Measurements from ENCODE around the gene PCDH12. TPM values are rescaled to one million over a fixed set of nuclear protein-coding genes. Genes with fewer than 3 reads are reported as not detected.

PCDH12 gene
- total RNA-seq, 1 experiment from 2014 or later, result 0.75 TPM

DNA sequence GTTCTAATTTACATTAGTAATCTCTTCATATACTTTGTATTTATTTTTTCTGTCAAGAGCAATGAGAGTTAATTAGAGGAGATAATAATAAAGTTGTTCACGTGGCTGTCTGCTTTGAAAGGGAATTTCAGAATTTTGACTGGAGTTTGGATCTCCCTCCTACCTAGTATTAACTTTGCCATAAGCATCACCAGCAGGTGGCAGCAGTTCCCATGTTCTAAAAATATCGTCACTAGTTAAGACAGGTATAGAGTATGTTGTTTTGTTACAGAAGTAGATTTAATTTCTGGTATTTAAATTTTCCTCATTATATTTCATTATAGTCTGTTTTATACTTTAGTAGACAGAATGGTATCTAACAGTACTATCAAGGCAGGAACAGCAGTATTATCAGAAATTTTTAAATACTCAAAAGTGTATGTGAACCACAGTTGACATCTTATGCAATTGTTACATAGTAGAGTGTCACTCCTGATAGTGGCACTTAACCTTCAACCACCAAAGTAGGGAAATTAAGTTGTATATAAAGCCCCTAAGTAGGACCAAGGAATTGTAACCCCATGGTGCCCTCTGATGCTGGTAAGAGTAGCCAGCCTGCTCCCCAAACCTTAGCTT lies 34.5 kb upstream of the PCDH12 start:
- TF ChIP-seq EZH2 (IDR thresholded peaks at IDR 0.05; ENCODE audit: borderline replicate concordance, low read depth, low read length, poor library complexity, severe bottlenecking), result no peak
- TF ChIP-seq, protein P1, sequence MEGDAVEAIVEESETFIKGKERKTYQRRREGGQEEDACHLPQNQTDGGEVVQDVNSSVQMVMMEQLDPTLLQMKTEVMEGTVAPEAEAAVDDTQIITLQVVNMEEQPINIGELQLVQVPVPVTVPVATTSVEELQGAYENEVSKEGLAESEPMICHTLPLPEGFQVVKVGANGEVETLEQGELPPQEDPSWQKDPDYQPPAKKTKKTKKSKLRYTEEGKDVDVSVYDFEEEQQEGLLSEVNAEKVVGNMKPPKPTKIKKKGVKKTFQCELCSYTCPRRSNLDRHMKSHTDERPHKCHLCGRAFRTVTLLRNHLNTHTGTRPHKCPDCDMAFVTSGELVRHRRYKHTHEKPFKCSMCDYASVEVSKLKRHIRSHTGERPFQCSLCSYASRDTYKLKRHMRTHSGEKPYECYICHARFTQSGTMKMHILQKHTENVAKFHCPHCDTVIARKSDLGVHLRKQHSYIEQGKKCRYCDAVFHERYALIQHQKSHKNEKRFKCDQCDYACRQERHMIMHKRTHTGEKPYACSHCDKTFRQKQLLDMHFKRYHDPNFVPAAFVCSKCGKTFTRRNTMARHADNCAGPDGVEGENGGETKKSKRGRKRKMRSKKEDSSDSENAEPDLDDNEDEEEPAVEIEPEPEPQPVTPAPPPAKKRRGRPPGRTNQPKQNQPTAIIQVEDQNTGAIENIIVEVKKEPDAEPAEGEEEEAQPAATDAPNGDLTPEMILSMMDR (conservative IDR thresholded peaks at IDR 0.05; ENCODE audit: low read depth, low read length), result peak; percentile 89
- intact Hi-C loops (cut with micrococcal nuclease; ENCODE audit: unreplicated experiment), result loop anchor here (1.0 to 10.0 kb wide), 3 partner anchors 152 to 705 kb away; no protein-coding TSS in a partner anchor
- Histone ChIP-seq H3K27ac (ENCODE audit: low read depth, low read length, poor library complexity, severe bottlenecking) (no peak overlapping the region), H3K36me3 (ENCODE audit: insufficient read depth, low read length, poor library complexity, severe bottlenecking) (peaks cover 26% of the 10 kb centered on the region), H3K4me1 (ENCODE audit: insufficient read depth, low read length, poor library complexity, severe bottlenecking) (no peaks in the 10 kb centered on the region), H3K4me3 (ENCODE audit: low read depth, low read length, poor library complexity, severe bottlenecking) (no peak overlapping the region), H3K9me3 (ENCODE audit: low read depth, low read length, poor library complexity, severe bottlenecking) (no peaks in the 10 kb centered on the region), H3K27me3 (replicated peaks; ENCODE audit: insufficient read depth, low read depth, low read length, poor library complexity) (no peaks in the 10 kb centered on the region)
- no TSS peak for BruUV-seq (replicated peaks)
- ChIA-PET POLR2A (ENCODE audit: low non-redundant PET) (no interaction called here), CTCF (interaction anchor here (0.6 to 2.0 kb wide), 2 partner anchors 151 to 153 kb away, joined by 3 to 6 read pairs; no protein-coding TSS in a partner anchor)
- peak; percentile 77 for DNase-seq (ENCODE audit: low spot score)

DNA sequence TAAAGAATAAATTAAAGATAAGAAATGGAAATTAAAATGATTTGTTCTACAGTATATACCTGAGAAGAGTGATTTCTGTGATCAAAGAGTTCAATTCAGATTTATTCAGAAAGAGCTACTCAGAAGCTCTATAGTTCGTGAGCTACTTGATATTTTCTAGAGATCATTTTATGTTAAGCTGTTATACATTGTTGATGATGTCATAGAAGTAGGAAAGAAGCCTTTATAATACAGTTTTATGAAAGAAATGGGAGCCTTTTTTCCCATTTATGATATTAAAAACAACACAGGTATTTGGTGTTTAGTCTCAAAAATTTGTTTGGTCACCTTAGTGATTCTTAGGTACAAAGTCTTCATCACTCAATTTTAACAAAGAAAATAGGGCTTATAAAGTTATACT lies 31.7 kb upstream of the PCDH12 start:
- no peak for TF ChIP-seq EZH2 (IDR thresholded peaks at IDR 0.05; ENCODE audit: borderline replicate concordance, low read depth, low read length, poor library complexity, severe bottlenecking)
- TF ChIP-seq, protein P1 (conservative IDR thresholded peaks at IDR 0.05; ENCODE audit: low read depth, low read length), result no peak
- Histone ChIP-seq H3K4me3 (ENCODE audit: low read depth, low read length, poor library complexity, severe bottlenecking) (no peak overlapping the region), H3K27ac (ENCODE audit: low read depth, low read length, poor library complexity, severe bottlenecking) (no peak overlapping the region), H3K27me3 (replicated peaks; ENCODE audit: insufficient read depth, low read depth, low read length, poor library complexity) (no peaks in the 10 kb centered on the region), H3K4me1 (ENCODE audit: insufficient read depth, low read length, poor library complexity, severe bottlenecking) (no peaks in the 10 kb centered on the region), H3K36me3 (ENCODE audit: insufficient read depth, low read length, poor library complexity, severe bottlenecking) (peaks cover 48% of the 10 kb centered on the region), H3K9me3 (ENCODE audit: low read depth, low read length, poor library complexity, severe bottlenecking) (no peaks in the 10 kb centered on the region)
- BruUV-seq (replicated peaks), result no TSS peak
- CTCF ChIA-PET, result interaction anchor here (0.8 to 1.2 kb wide), 2 partner anchors 23 to 64 kb away, joined by 3 to 6 read pairs; partner anchors contain the start of gene GNPDA1
- no peak for DNase-seq (ENCODE audit: low spot score)
- intact Hi-C loops (cut with micrococcal nuclease; ENCODE audit: unreplicated experiment), result loop anchor here (5.0 to 10.0 kb wide), 2 partner anchors 555 to 708 kb away; no protein-coding TSS in a partner anchor
- POLR2A ChIA-PET (ENCODE audit: low non-redundant PET), result no interaction called here

- POLR2A ChIA-PET (ENCODE audit: low non-redundant PET), result no interaction called here
- DNase-seq (ENCODE audit: low spot score), result no peak
- no TSS peak for BruUV-seq (replicated peaks)
Measured at GRCh38 chr5:141986072-141986471, 28.1 kb upstream of the PCDH12 start.

More at GRCh38 chr5:141986072-141986471, 28.1 kb upstream of the PCDH12 start:
- H3K27ac ChIP-seq (ENCODE audit: low read depth, low read length, poor library complexity, severe bottlenecking), result no peak overlapping the region
- intact Hi-C loops (cut with micrococcal nuclease; ENCODE audit: unreplicated experiment), result no loop called here
- H3K36me3 ChIP-seq (ENCODE audit: insufficient read depth, low read length, poor library complexity, severe bottlenecking), result peaks cover 71% of the 10 kb centered on the region
- CTCF ChIA-PET, result interaction anchor here (0.8 kb wide), 1 partner anchor 17 kb away, joined by 3 read pairs; the partner anchor contains the start of gene RNF14
- no peaks in the 10 kb centered on the region for H3K4me1 ChIP-seq (ENCODE audit: insufficient read depth, low read length, poor library complexity, severe bottlenecking)
- H3K27me3 ChIP-seq (replicated peaks; ENCODE audit: insufficient read depth, low read depth, low read length, poor library complexity), result no peaks in the 10 kb centered on the region
- no peaks in the 10 kb centered on the region for H3K9me3 ChIP-seq (ENCODE audit: low read depth, low read length, poor library complexity, severe bottlenecking)
- H3K4me3 ChIP-seq (ENCODE audit: low read depth, low read length, poor library complexity, severe bottlenecking), result no peak overlapping the region
- TF ChIP-seq, protein P1 (conservative IDR thresholded peaks at IDR 0.05; ENCODE audit: low read depth, low read length), result no peak

Data from A673 (cell line).